ENCODE data around the gene SH3YL1.

- TF ChIP-seq CTCF (IDR thresholded peaks at IDR 0.05) = peak in 3 of 4 experiments; percentile 36 to 66 (median 39)
- TF ChIP-seq POLR2A (IDR thresholded peaks at IDR 0.05) = no peak
- TF ChIP-seq POLR2AphosphoS5 (IDR thresholded peaks at IDR 0.05) = peak; percentile 21
Measured at GRCh38 chr2:246489-247144, 17.2 kb downstream of the SH3YL1 start.

Data from gastroesophageal sphincter (tissue), 3 donors.